ENCODE measurements around the gene RAPH1.

DNA sequence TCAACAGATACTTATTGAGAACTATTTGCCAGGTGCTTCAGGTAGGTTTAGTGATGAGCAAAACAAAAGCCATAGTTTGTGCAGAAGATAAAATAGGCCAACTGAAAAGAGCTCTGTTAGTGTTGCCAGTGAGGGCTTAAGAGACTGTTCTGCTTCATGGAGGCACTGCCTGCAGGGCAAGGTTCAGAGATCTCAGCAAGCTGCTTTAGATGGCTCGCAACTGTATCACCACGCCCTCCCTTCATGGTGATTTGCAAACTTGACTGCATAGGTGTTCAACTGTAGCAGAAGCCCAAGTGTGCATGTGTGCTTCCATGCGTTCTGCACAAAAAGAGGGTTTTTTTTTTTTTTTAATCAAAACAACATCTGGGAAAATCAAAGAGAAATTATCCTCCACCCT is 84.5 kb downstream of the RAPH1 start:
- TF ChIP-seq POLR2A (IDR thresholded peaks at IDR 0.05; ENCODE audit: low read depth, low read length), result no peak
- no peak for TF ChIP-seq POLR2AphosphoS5 (IDR thresholded peaks at IDR 0.05; ENCODE audit: low read depth, low read length)

All from GM12892 (cell line).